ENCODE results near the gene MAP4K1. TPM values are rescaled to one million over a fixed set of nuclear protein-coding genes. Genes with fewer than 3 reads are reported as not detected.
"Not testable (repeated sequence)": the region's sequence is repeated elsewhere in the genome, so short reads cannot be mapped to it uniquely, and the experiment has no call there.

MAP4K1 gene
- total RNA-seq, 2 experiments from 2014 or later: 282 to 313 TPM

GRCh38 chr19:38632476-38633213 lies 14.9 kb upstream of the MAP4K1 start:
- ChIA-PET CTCF (no interaction called here), POLR2A (no interaction called here)
- no peak for DNase-seq
- Mint-ChIP-seq H3K9me3 (no peaks in the 10 kb centered on the region), H3K36me3 (ENCODE audit: low read depth) (peaks cover 42% of the 10 kb centered on the region), H3K27me3 (no peaks in the 10 kb centered on the region), H3K27ac (peak overlapping the region; percentile 67), H3K4me3 (no peak overlapping the region), H3K4me1 (peaks cover 36% of the 10 kb centered on the region)

GRCh38 chr19:38631811-38632475 lies 14.2 kb upstream of the MAP4K1 start:
- H3K4me1 Mint-ChIP-seq: peaks cover 29% of the 10 kb centered on the region
- CTCF ChIA-PET, H3K9me3 Mint-ChIP-seq, H3K27ac Mint-ChIP-seq, H3K4me3 Mint-ChIP-seq, DNase-seq, POLR2A ChIA-PET, H3K27me3 Mint-ChIP-seq: not testable (repeated sequence)
- H3K36me3 Mint-ChIP-seq (ENCODE audit: low read depth): peaks cover 43% of the 10 kb centered on the region

DNA sequence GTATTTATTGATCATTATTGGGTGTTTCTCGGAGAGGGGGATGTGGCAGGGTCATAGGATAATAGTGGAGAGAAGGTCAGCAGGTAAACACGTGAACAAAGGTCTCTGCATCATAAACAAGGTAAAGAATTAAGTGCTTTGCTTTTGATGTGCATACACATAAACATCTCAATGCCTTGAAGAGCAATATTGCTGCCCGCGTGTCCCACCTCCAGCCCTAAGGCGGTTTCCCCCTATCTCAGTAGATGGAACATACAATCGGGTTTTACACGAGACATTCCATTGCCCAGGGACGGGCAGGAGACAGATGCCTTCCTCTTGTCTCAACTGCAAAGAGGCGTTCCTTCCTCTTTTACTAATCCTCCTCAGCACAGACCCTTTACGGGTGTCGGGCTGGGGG lies 13.5 kb upstream of the MAP4K1 start:
- CTCF ChIA-PET, H3K27ac Mint-ChIP-seq, H3K27me3 Mint-ChIP-seq, H3K4me3 Mint-ChIP-seq, H3K9me3 Mint-ChIP-seq, DNase-seq, POLR2A ChIA-PET: not testable (repeated sequence)
- Mint-ChIP-seq H3K36me3 (ENCODE audit: low read depth) (peaks cover 44% of the 10 kb centered on the region), H3K4me1 (peaks cover 22% of the 10 kb centered on the region)

GRCh38 chr19:38629568-38629967 lies 11.8 kb upstream of the MAP4K1 start:
- no peaks in the 10 kb centered on the region for H3K9me3 Mint-ChIP-seq
- peak overlapping the region; percentile 46 for H3K27ac Mint-ChIP-seq
- peaks cover 47% of the 10 kb centered on the region for H3K36me3 Mint-ChIP-seq (ENCODE audit: low read depth)
- H3K27me3 Mint-ChIP-seq: no peaks in the 10 kb centered on the region
- no peak for DNase-seq
- ChIA-PET POLR2A (interaction anchor here (0.5 to 0.7 kb wide), 2 partner anchors 11 to 12 kb away, joined by 3 read pairs; partner anchors contain the start of gene EIF3K), CTCF (interaction anchor here (0.7 to 1.1 kb wide), 2 partner anchors 14 to 222 kb away, joined by 3 to 4 read pairs; no protein-coding TSS in a partner anchor)
- H3K4me1 Mint-ChIP-seq: peaks cover 5% of the 10 kb centered on the region
- no peak overlapping the region for H3K4me3 Mint-ChIP-seq

DNA sequence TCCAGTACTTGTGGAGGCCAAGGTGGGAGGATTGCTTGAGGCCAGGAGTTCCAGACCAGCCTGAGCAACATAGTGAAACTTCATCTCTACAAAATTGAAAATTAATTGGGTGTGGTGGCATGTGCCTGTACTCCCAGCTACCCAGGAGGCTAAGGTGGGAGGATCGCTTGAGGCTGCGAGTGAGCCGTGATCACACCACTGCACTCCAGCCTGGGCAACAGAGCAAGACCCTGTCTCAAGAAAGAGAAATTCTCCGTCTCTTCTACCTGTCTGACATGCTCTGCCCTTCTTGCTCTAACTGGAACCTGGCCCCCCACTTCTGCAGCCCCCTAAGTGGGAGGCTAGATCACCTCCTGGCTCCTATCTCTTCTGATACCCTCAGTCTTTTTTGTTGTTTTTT lies 8.6 kb upstream of the MAP4K1 start:
- H3K9me3 Mint-ChIP-seq: no peaks in the 10 kb centered on the region
- no peak overlapping the region for H3K4me3 Mint-ChIP-seq
- no peak for DNase-seq
- POLR2A ChIA-PET: no interaction called here
- H3K27ac Mint-ChIP-seq: no peak overlapping the region
- H3K36me3 Mint-ChIP-seq (ENCODE audit: low read depth): peaks cover 51% of the 10 kb centered on the region
- CTCF ChIA-PET: interaction anchor here (1.8 kb wide), 1 partner anchor 10 kb away, joined by 5 read pairs; no protein-coding TSS in a partner anchor
- H3K4me1 Mint-ChIP-seq: peaks cover 1% of the 10 kb centered on the region
- no peaks in the 10 kb centered on the region for H3K27me3 Mint-ChIP-seq

DNA sequence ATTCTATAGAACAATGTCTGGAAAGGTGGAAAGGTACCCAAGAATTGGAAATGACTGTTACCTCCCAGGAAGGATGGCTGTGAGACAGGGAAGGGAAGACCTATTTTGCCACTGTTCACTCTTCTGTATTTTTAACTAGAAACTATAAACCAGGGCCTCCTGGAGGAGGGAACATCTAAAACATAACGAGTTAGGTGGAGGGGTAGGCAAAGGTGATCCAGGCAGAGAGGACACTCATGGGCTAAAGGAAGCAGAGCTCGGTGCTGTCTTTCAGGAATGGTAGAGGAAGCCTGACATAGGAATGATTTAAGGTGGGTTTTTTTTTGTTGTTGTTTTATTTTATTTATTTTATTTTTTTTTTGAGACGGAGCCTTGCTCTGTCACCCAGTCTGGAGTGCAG lies 7.1 kb upstream of the MAP4K1 start:
- Mint-ChIP-seq H3K9me3 (no peaks in the 10 kb centered on the region), H3K4me3 (no peak overlapping the region), H3K27me3 (no peaks in the 10 kb centered on the region), H3K27ac (no peak overlapping the region), H3K36me3 (ENCODE audit: low read depth) (peaks cover 55% of the 10 kb centered on the region), H3K4me1 (peaks cover 9% of the 10 kb centered on the region)
- ChIA-PET POLR2A (no interaction called here), CTCF (interaction anchor here (1.0 to 1.8 kb wide), 2 partner anchors 10 to 12 kb away, joined by 5 read pairs; no protein-coding TSS in a partner anchor)
- no peak for DNase-seq

DNA sequence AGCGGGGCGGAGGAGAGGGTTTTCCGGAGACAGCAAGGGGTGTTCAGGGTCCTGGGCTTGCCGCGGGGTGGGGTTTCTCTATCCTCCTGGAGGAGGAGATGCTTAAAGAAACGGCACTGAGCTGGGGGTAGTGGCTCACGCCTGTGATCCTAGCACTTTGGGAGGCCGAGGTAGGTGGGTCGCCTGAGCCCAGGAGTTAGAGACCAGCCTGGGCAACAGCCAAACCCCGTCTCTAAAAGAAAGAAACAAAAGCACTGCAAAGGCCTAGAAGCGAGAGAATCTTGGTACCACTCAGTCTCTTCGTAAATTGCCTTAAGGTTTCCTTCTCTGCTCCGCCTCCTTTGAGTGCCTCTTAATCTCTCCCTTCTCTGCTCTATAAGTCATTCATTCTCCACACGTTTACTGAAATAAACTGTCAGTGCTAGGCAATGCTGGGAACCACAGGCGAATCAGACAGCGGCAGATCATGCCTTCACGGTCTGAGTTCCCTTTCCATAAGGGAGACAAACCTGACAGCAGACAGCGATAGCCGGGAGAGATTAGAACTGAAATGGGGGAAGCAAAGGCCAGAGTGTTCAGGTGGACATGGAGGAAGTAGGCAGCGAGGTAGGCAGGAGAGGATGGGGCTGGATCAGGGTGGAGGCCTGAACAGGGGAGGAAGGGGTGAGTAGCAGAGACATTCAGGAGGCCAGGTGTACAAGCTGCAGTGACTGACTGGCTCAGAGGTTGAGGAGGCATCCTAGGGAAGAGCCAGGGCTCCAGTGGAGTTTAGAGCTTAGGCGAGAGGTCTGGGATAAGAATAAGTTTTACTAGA lies 1.8 kb upstream of the MAP4K1 start:
- Mint-ChIP-seq H3K27ac (peak overlapping the region; percentile 92), H3K4me1 (peaks cover 46% of the 10 kb centered on the region), H3K36me3 (ENCODE audit: low read depth) (peaks cover 48% of the 10 kb centered on the region), H3K4me3 (peak overlapping the region; percentile 92), H3K27me3 (no peaks in the 10 kb centered on the region), H3K9me3 (no peaks in the 10 kb centered on the region)
- DNase-seq: no peak
- CTCF ChIA-PET: interaction anchor here (0.7 to 3.9 kb wide), 11 partner anchors 15 to 311 kb away, joined by 3 to 22 read pairs (median 4); partner anchors contain the start of genes FAM98C, MRPS12 and SARS2
- POLR2A ChIA-PET: interaction anchor here (0.5 to 0.9 kb wide), 4 partner anchors 9 to 217 kb away, joined by 3 read pairs; partner anchors contain the start of gene FAM98C

DNA sequence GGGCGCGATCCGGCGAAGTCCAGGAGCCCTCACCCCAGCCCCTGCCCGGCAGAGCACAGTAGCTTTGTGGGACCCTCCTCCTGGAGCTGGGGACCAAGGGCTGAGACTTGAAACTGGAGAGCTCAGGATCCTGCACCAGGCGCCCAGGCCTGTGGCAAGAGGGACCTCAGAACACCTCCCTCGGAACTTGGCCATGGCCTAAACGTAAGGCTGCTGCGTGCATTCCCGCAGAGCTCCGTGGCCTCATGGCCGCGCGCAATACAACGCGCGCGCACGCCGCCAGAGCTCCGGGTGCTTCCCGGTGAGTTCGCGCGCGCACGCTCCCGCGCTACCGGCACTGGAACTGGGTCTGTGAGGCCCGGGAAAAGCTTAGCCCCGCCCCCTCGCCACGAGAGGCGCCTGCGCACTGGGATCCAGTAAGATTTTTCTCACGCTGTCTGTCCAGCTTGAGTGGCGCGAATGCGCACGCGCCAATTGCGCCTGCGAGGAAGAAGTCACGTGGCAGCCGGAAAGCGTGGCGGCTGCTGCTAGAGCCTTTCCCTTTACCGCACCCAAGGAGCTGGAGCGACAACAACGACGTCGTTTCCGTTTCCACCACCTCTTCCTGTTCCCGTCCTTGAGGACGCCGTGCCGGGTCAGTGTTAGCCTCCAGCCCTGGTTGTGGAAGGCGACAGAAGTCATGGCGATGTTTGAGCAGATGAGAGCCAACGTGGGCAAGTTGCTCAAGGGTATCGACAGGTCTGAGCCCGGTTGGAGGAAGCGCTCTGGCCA lies 1.0 kb upstream of the MAP4K1 start, which contains the start of gene EIF3K:
TSS of gene EIF3K (plus strand) at position 599 of the 771 bp plus-strand sequence. CDS start at position 680, 81 bp downstream.
- ChIA-PET CTCF (interaction anchor here (0.7 to 3.9 kb wide), 14 partner anchors 11 to 312 kb away, joined by 3 to 22 read pairs (median 4); partner anchors contain the start of genes FAM98C, MRPS12 and SARS2), POLR2A (interaction anchor here (0.5 to 1.2 kb wide), 9 partner anchors 10 to 216 kb away, joined by 3 read pairs; partner anchors contain the start of gene FAM98C)
- H3K27ac Mint-ChIP-seq: peak within 1 kb of the TSS; percentile 92
- peak within 1 kb of the TSS; percentile 92 for H3K4me3 Mint-ChIP-seq
- no peaks in the 10 kb centered on the region for H3K9me3 Mint-ChIP-seq
- peaks cover 50% of the 10 kb centered on the region for H3K4me1 Mint-ChIP-seq
- H3K36me3 Mint-ChIP-seq (ENCODE audit: low read depth): peaks cover 46% of the 10 kb centered on the region
- DNase-seq: peak; percentile 98
- no peaks in the 10 kb centered on the region for H3K27me3 Mint-ChIP-seq

- Mint-ChIP-seq H3K27ac (peak overlapping the region; percentile 92), H3K4me3 (peak overlapping the region; percentile 92), H3K9me3 (no peaks in the 10 kb centered on the region), H3K27me3 (no peaks in the 10 kb centered on the region), H3K36me3 (ENCODE audit: low read depth) (peaks cover 49% of the 10 kb centered on the region), H3K4me1 (peaks cover 60% of the 10 kb centered on the region)
- CTCF ChIA-PET: interaction anchor here (1.2 to 3.9 kb wide), 5 partner anchors 17 to 313 kb away, joined by 3 to 22 read pairs (median 7); partner anchors contain the start of genes MRPS12 and SARS2
- POLR2A ChIA-PET: no interaction called here
- peak; percentile 22 for DNase-seq
These were observed 430 bp downstream of the MAP4K1 start for GRCh38 chr19:38617283-38617763.

DNA sequence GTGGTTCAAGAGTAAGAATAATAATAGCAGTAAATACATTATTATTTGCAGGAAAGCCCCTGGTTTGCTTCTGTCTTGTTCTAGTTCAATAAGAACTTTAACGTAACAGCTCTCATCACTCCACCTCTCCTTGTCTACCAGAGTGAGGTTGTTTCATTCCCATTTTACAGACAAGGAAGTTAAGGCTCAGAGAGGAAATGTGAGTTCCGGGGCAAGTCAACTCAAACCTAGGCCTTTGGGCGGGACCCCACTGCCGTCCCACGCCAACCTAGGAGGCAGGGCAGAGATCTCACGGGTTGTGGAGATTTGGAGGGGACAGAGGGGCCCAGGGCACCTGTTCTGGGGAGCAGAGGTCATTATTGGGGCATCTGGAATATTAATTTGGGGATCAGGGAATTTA lies 1.5 kb downstream of the MAP4K1 start:
- Mint-ChIP-seq H3K4me3 (peak overlapping the region; percentile 92), H3K27ac (peak overlapping the region; percentile 92), H3K4me1 (peaks cover 59% of the 10 kb centered on the region), H3K27me3 (no peaks in the 10 kb centered on the region), H3K9me3 (no peaks in the 10 kb centered on the region), H3K36me3 (ENCODE audit: low read depth) (peaks cover 43% of the 10 kb centered on the region)
- no peak for DNase-seq
- POLR2A ChIA-PET: no interaction called here
- CTCF ChIA-PET: interaction anchor here (0.6 to 1.3 kb wide), 5 partner anchors 13 to 314 kb away, joined by 3 to 4 read pairs (median 3); partner anchors contain the start of genes MRPS12 and SARS2

- peaks cover 47% of the 10 kb centered on the region for H3K36me3 Mint-ChIP-seq (ENCODE audit: low read depth)
- peaks cover 54% of the 10 kb centered on the region for H3K4me1 Mint-ChIP-seq
- no peaks in the 10 kb centered on the region for H3K27me3 Mint-ChIP-seq
- peak overlapping the region; percentile 60 for H3K4me3 Mint-ChIP-seq
- peak overlapping the region; percentile 52 for H3K27ac Mint-ChIP-seq
- ChIA-PET CTCF (interaction anchor here (1.3 kb wide), 1 partner anchor 315 kb away, joined by 3 read pairs; the partner anchor contains the start of genes MRPS12 and SARS2), POLR2A (no interaction called here)
- DNase-seq: no peak
- no peaks in the 10 kb centered on the region for H3K9me3 Mint-ChIP-seq
These were observed 2.7 kb downstream of the MAP4K1 start for GRCh38 chr19:38615007-38615581.
